HG02588 (cell line): ENCODE measurements around the gene TTC17.
"Not testable (repeated sequence)": the region's sequence is repeated elsewhere in the genome, so short reads cannot be mapped to it uniquely, and the experiment has no call there.

ENCODE experiments used
- ATAC-seq: cut with Tn5 transposase; IDR thresholded peaks from one replicate; pipeline ENCODE4 v1.9.1; 2021; ENCODE audit warnings: mild to moderate bottlenecking, moderate library complexity; ENCODE audit not compliant: unreplicated experiment

TTC17 gene

DNA sequence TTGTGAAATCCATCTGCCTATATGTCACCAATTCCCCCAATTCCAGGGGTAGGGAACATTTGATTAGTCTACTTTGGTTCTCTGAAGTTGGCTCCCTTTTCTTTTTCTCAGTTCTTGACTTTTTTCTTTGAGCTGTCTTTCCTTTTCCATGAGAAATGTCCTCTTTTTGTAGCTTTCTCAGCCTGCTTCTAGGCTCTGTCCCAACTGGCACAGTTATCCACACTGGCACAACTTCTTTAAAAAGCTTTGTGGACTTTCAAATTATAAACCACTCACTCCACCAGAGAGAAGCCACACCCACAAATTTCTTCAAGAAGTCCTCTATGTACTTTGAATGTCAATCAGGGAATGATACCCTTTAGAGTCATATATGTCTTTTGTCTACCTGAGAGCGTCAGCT is 100.5 kb downstream of the TTC17 start:
- ATAC-seq: no peak

DNA sequence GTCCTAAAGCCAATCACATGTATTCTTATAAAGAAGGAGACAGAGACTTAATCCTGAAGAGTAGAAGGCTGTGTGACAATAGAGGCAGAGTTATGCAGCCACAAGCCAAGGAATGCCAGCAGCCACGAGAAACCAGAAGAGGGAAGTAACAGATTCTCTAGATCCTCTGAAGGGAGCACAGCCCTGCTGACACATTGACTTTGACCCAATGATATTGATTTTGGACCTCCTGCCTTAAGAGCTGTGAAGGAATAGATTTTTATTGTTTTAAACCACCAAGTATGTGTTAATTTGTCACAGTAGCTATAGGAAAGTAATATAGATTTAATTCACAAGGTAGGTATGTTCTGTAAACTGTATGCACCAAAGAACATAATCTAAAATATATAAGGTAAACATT is 103.6 kb downstream of the TTC17 start:
- ATAC-seq: no peak

DNA sequence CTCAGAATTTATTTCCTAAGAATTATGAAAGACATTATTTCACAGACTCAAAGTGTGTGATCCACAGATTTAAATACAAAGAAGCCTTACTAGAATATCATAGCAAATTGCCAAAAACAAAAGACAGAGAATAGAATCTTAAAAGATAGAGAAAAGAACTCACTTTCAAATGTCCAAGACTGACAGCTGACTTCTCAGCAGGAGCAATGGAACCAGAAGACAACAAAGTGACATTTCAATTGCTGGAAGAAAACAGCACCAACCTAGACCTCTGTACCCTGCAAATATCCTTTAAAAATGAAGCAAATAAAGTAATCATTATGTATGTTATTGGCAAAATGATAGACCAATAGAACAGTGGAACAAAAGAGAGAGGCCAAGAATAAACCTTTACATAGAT is 109.2 kb downstream of the TTC17 start:
- no peak for ATAC-seq

DNA sequence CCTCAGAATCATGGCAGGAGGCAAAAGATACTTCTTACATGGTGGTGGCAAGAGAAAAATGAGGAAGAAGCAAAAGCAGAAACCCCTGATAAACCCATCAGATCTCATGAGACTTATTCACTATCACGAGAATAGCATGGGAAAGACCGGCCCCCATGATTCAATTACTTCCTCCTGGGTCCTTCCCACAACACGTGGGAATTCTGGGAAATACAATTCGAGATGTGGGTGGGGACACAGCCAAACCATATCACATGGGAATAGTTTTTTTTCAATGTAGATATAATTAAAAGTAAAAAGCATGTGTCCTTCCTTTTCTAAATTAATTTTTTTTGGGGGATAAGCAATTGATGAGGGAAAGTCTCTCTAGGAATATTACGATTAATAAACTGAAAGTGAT is 118.8 kb downstream of the TTC17 start:
- ATAC-seq: not testable (repeated sequence)

DNA sequence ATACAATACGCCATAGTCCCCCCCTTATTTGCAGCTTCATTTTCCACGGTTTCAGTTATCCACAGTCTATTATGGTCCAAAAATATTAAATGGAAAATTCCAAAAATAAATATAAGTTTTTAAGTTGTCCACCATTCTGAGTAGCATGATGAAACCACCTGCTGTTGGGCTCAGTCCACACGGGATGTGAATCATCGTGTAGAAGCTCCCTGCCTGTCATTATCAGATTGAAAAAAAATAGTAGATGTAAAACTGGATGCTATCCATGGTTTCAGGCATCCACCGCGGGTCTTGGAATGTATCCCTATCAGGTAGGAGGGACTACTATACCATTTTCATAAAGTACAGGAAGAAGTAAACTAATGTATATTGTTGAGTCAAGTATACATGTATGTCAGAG is 127.4 kb downstream of the TTC17 start:
- no peak for ATAC-seq

DNA sequence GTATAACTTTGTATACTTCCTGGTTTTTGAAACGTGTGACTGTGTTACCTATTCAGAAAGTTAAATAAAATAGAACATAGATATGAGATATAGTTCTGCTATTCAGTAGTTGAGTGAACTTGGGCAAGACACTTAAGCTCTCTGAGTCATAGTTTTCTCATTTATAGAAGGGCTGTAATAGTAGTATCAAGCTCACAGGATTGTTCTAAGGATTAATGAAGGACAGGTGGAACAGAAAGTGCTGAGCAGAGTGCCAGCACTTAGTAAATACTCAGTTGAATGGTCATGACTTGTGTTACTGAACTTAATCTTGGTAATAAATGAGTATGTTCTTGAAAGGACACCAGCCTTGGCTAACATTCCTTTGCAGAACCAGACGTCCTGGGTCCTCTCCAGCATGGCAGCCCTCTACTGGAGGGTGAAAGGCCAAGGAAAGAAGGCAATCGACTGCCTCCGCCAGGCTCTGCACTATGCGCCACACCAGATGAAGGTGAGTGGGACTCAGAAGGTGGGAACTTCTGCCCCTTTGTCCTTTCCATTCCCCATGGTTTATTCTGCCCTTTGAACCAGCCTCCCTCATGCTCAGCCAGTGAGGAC is 131.2 kb downstream of the TTC17 start:
- no peak for ATAC-seq

DNA sequence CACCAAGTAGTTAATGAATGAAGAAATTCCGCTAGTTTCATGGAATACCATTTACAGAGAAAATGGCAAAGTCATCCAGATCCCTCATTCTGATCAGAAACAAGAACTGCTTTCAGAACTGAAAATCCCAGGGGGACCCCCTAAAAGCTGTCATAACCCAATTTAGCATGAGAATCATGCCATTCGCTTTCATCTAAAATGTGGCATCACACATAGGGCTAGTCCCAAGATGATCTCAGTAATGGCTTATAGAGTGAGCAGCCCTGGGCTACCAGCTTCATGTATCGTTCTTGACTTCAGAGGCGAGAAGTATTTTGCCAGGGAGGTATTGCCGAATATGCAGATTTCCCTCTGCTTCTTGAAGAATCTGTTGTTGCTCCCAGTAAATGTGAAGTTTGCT is 134.0 kb downstream of the TTC17 start:
- no peak for ATAC-seq

DNA sequence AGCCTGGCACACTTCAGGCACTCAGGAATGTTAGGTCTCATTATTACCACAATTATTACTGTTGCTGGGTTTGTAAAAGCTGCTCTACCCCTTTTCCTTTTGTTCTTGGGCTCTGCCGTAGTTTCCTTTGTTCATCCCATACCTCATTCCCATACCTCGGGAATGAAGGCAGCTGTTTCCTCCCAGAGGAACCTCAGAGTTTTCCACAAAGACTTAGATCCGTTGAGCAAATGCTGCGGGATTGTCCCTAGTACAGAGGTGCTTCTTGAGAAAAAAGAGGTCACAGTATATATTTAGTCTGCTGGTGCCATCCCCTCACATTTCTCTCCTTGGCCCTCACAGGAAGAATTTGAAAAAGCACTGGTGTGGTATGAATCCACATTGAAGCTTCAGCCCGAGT is 134.7 kb downstream of the TTC17 start:
- ATAC-seq: no peak

DNA sequence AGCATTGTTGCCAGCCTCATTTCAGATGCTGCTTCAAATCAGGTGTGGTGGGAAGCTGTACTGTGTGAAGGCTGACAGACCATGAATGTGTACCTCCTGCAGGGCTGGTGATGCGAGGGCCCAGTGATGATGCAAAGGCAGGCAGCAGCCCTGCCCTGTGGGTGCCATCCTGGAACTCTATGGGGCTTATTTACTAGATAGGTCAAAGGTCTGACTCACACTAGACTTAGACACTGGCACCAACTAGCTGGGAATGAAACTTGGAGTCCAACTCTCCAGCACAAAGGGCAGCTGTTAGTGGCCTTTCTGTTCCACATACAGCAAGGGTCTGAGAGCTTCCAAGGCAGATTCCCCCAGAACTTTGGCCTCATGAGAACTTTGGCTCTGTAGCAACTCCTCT is 138.4 kb downstream of the TTC17 start:
- no peak for ATAC-seq

DNA sequence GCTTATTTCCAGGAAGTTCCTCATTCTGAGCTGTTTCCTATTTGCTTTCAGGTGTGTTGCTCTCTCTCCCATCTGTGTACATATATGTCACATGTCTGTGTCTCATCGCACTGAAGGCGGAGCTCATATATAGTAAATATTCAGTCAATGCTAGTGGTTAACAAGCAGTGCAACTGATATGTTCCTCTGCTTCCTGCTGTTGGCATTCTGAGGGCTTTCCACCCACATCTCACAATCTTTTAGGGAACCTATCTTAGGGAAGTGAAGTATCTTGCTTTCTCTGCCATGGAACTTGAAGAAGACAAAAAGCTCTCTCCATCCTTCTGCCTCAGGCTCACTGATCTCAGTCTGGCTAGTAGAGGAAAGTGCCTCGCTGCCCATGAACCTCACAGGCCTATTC is 139.8 kb downstream of the TTC17 start:
- no peak for ATAC-seq

DNA sequence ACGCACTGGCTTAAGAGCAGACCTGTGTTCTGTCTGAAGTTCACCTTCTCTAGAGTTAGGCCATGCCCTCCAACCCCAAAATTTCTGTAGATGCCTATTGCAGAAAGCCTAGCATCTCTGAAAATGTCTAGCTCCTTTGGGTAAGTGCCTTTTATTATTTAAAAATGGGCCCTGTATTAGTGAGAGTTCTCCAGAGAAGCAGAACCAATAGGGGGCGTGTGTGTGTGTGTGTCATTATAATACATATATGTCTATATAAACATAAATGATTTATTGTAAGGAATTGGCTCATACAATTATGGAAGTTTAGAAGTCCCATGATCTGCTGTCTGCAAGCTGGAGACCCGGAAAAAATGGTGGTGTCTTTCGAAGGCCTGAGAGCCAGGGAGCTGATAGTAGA is 144.7 kb downstream of the TTC17 start:
- no peak for ATAC-seq

DNA sequence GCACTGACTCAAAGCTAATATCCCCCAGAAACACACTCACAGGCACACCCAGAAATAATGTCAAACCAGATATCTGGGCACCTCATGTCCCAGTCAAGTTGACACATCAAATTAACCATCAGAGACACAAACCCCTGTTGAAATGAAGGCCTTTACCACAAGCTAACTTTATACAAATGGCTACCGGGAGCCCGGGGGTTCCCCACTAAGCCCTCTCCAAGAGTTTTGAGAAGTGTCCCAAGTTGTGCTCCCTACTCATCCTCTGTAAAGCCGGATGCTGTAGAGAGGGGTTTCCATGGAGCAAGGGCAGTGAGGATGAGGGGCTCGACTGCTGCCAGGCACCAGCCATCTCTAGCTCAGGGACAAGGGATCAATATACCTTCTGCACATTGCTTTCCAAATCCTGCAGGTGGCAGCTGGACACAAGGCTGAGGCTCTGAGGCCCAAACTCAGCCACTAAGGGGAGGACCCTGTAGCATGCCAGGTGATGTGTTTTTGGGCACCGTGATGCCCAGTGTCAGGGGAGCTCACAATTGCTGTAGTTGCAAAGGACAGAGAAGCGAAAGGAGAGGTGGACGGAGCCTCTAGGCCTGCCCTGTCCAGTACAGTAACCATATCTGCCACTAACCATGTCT is 145.7 kb downstream of the TTC17 start:
- no peak for ATAC-seq

DNA sequence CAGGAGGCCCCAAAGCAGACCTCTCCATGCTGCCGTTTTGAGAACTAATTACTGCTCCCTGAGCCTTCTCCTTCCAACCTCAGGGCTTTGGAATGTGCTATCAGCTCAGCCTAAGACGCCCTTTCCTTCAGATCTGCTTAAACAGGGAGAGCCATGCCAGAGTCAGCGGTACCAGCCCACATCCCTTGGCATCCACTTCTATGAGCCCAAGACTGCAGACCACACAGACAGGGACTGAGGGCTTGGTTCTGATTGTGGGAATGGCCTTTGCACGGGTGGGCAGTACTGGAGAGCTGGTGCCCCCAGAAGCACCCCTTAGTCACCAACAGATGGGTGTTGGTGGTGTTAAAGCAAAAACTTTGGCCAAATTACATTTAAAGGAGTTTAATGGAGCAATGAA is 146.5 kb downstream of the TTC17 start:
- no peak for ATAC-seq

DNA sequence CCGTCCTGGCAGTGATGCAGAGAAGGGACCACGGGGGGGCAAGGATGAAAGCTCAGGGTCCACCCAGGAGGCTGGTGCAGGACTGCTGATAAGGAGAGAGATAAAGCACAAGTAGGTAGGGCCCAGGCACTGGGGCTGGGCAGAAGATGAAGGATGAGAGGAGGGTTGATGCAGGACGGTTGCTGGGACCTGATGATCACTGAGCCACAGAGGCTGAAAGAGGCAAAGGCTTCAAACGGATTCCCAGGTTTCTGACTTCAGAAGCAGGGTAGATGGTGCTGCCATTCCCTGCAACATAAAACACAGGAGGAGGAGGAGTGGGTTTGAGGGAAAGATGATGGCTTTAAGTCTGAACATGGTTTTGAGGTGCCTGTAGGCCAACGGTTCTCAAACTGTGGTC is 148.5 kb downstream of the TTC17 start:
- no peak for ATAC-seq

DNA sequence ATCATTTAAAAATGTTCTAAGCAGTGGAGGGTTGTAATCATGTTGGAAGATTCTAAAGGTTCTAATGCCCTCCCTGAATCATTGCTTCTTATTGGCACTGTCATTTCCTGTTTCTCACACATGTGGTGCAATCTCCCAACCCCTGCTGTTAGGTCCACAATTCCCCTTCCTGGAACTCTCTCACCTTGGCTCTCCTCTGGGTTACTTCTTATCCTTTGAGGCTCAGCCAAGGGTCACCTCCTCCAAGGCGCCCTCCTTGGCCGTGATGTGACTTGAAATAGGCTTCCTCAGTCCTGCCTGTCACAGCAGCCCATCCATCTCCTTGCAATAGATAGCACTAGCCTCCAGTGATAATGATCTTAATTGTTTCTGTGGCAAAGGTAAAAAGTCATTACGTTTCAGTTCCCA is 149.8 kb downstream of the TTC17 start:
- ATAC-seq: no peak

DNA sequence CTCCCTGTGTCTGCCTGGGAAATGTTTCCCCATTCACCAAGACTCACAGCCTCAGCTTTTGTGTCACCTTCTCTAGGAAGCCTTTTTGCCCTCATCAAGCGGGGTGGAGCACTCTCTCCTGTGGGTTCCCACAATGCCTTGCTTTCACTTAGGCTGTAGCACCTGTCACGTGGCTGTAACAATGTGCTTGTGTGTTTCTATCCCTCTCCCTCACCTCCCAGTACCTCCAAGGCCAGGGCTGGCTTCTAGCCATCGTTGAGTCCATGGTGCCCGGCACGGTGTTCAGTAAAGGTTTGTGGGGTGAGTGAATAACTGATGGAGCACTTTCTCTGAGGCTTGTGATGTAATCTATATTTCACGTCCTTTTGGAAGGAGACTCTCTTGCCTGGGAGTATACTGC is 153.2 kb downstream of the TTC17 start:
- ATAC-seq: no peak

DNA sequence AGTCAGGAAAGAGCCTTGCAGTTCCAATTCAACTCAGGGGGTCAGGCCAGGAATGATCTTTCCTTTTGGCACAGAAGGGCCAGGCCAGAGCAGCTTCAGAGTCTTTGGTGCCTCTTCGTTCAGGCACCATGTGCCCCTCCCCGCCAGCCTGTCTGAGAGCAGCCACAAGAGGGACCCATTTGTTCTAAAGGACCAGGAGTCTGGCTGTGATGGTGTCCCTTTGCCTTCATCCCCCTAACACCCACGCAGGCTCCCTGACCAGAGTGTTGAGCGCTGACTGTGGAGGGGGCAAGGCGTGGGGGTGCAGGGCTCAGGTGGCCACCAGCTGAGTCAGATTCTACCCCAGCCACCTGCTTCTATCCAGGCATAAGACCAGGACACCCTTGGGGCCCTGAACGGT is 156.4 kb downstream of the TTC17 start:
- no peak for ATAC-seq

DNA sequence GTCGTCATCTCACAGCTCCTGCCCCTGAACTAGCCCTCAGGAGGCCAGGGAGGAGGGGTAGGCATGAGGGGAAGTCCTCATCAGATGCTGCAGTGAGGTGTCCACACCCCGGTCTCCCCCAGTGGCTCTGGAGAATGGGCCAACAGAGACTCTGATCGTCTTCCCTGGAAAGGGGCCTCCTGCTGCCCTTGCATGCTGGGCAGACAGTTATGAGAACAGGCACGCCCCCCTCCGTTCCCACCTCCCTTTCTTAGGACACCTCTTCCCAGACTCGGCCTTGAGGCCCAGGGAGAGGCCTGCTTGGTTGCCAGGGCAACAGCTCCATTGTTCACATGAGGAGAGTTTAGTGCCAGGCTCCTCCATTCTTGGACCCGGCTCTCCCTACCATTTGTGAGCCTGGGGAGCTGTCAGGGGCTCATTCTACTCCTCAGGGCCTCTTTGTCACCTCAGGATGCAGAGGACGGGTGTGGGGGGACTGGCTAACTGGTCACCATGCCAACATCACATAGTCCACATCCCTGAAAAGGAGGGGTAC is 157.7 kb downstream of the TTC17 start:
- no peak for ATAC-seq

DNA sequence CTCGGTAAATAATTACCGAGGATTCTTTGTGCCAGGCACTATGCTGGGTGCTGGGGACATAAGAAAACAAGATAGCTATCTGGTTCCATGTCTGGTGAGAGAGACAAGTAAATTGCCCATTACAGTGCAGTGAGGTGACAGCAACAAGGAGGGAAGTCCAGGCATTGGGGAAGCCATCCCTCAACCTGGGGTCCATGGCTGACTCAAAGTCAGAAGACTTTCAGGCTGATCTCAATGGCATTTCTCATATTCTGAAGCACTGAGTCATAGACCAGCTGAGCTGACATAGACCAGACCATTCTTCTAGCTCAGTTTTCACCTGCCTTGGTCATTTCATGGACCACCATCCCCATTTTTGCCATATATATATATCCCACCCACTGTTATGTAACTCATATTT is 158.8 kb downstream of the TTC17 start:
- no peak for ATAC-seq

DNA sequence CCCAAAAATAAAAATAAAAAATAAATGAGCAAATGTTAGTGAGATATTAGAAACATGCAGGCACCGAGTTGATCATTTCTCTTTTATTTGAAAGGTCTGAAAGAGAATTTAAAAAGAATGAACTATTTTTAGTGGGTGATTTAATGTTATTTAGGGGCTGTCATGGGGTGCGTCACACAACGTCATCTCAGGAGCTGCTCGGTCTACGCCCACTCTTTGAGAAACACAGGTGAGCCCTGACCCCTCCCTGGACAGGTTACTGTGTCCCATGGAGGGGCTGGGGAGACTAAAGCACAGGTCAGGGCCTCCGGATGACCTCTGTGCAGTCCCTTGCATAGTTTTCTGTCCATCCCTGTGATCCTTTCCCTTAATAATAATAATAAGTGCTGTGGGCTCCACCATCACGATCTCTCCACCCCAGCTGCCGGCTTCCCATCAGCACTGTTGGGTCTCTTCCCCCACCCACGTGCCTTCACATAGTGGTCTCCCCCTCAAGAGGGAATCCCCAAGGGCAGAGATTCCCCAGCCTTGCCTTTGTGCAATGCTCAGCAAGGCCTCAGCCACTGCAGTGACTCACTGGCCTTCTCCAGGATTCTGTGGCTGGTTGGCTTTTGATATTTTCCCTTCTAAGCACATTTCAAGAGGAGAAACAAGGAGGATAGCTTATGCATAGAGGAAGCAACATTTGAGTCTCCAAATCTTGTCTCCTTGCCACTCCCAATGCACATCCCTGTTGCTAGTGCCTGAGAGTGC is 159.9 kb downstream of the TTC17 start:
- no peak for ATAC-seq

DNA sequence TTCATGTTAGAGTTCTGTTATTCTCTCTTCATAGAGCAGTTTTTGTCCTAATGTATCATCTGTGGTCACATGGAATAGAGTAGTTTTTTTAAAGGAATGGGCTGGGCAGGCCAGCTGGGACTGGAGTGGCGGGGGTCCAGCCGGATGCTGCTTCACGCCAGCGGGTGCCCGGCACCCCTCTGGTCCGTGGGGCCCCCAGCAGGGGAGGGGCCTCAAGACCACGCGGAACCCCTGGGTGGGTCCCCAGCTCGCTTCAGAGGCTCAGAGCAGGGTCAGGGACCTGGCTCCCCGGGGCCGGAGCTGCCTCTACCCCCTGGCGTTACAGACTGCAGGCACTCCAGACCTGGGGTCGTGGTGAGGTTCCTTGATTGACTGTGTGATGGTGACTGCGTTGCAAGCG is 162.8 kb downstream of the TTC17 start:
- no peak for ATAC-seq

DNA sequence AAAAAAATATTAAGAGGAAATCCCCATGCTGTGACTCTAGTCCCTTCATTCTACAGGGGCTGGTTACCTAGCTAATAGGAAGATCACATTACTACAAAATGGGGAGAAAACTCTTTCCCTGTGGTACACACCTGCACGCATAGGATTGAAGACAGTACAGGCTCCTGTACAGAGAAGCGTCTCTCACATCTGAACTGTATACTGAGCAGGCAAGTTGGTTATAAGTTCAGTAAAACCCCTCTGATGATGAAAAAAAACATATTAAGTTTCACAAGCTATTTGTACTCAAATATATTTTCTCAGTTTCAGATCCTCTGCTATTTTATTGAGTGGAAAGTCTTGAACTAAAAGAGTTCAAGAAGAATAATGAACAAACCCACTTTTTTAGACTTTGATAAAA is 164.9 kb downstream of the TTC17 start:
- ATAC-seq: no peak
